Stimulated activated naive CD8-positive, alpha-beta T cell treated with anti-CD3 and anti-CD28 coated beads, Interleukin-15, amount 100 ng/mL, for 72 hours (primary cell): ENCODE data around the gene OR56A1.

Experiments used
- ATAC-seq: fragments of 150-1000 bp; cut with Tn5 transposase; 2 replicates; pipeline ENCODE4 v1.10.0; 2021; ENCODE audit warnings: mild to moderate bottlenecking, moderate library complexity
- DNase-seq, 2 donors: peaks; one replicate each; pipeline ENCODE4 v3.0.0; 2021 to 2022
- H3K27ac Mint-ChIP-seq, 2 donors: one replicate each; pipeline ENCODE4 v1.8.0; 2022; ENCODE audit warnings: mild to moderate bottlenecking in 2 of 2, mixed read lengths in 2 of 2, moderate library complexity in 2 of 2
- H3K27me3 Mint-ChIP-seq: one replicate; pipeline ENCODE4 v1.8.0; 2022; ENCODE audit warnings: mixed read lengths
- H3K4me1 Mint-ChIP-seq: one replicate; pipeline ENCODE4 v1.8.0; 2022; ENCODE audit warnings: mild to moderate bottlenecking, mixed read lengths
- H3K4me3 Mint-ChIP-seq, 2 donors: one replicate each; pipeline ENCODE4 v1.8.0; 2022; ENCODE audit warnings: mild to moderate bottlenecking in 2 of 2, mixed read lengths in 2 of 2, moderate library complexity in 1 of 2
- H3K9me3 Mint-ChIP-seq, 2 donors: one replicate each; pipeline ENCODE4 v1.8.0; 2022; ENCODE audit warnings: mixed read lengths in 2 of 2

The OR56A1 gene

DNA sequence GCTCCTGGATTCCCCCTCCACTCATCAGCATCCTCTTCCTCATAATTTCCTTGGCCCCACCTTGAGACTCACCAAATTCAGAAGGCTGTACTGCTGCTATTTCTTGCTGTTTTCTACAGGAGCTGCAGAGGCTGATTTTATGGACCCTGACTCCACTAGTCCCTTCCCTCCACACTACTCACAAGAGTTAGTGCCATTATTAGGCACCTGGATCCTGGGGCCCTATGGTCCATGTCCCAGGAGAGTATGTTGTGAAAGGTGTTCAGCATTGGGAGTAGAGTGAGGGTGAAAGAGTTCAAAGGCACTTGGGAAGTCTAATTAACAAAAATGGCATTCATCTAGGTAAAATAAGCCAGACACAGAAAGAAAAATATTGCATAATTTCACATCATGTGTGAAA, 23.7 kb downstream of the OR56A1 start, which contains the start of gene OR56A4:
Gene OR56A4 (minus strand): TSS at position 101 of the 400 bp plus-strand sequence. CDS start 3,954 bp downstream, outside the sequence.
- no peaks in the 10 kb centered on the region for H3K9me3 Mint-ChIP-seq
- no peak for DNase-seq
- H3K27ac Mint-ChIP-seq = no peak within 1 kb of the TSS
- peaks cover 30% of the 10 kb centered on the region for H3K27me3 Mint-ChIP-seq
- H3K4me3 Mint-ChIP-seq = no peak within 1 kb of the TSS
- no peaks in the 10 kb centered on the region for H3K4me1 Mint-ChIP-seq
- no peak for ATAC-seq

DNA sequence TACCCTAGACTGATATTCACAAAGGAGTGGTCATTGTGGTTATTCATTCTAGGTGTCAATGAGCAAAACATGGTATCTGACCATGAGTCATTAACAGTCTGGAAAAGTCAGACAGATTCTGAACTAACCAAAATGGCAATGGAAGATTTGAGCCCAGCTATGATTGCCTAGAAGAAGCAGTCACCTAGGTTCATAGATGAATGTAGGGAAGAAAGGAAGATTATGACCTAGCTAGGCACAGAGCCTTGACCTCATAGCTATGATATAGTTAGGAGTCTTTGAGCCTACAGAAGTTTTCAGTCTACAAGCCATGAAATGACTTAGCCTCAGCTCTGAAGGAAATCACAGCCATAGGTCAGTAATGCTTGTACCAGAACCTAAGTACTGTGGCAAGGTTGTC, 24.2 kb downstream of the OR56A1 start:
- Mint-ChIP-seq H3K27ac (no peak overlapping the region), H3K27me3 (peaks cover 28% of the 10 kb centered on the region), H3K4me1 (no peaks in the 10 kb centered on the region)

DNA sequence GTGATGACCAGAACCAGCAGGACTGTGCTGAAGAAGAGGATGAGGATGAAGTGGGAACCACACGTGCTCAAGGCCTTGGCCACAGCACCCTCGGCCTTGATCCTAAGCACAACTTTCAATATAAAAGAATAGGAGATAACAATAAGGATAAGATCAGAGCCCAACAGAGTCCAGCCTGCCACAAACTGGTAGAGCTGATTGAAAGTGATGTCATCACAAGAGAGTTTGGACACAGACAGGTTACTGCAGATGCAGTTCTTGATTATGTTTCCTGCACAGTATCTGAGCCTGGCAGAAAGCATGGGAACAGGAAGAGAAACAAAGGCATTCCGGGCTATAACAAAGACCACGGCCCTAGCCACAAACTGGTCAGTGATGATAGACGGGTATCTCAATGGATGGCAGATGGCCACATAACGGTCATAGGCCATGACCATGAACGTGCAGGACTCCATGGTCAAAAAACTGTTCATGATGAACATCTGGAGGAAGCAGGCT, 28.3 kb downstream of the OR56A1 start:
- peaks cover 29% of the 10 kb centered on the region for H3K27me3 Mint-ChIP-seq
- H3K27ac Mint-ChIP-seq = no peak overlapping the region
- DNase-seq (no peak), ATAC-seq (no peak)
- H3K4me3 Mint-ChIP-seq = no peak overlapping the region
- no peaks in the 10 kb centered on the region for H3K4me1 Mint-ChIP-seq
- H3K9me3 Mint-ChIP-seq = no peaks in the 10 kb centered on the region

More for the DNA sequence above, 24.2 kb downstream of the OR56A1 start:
- H3K4me3 Mint-ChIP-seq = no peak overlapping the region
- peak; percentile 23 for ATAC-seq
- no peak for DNase-seq
- H3K9me3 Mint-ChIP-seq = no peaks in the 10 kb centered on the region

DNA sequence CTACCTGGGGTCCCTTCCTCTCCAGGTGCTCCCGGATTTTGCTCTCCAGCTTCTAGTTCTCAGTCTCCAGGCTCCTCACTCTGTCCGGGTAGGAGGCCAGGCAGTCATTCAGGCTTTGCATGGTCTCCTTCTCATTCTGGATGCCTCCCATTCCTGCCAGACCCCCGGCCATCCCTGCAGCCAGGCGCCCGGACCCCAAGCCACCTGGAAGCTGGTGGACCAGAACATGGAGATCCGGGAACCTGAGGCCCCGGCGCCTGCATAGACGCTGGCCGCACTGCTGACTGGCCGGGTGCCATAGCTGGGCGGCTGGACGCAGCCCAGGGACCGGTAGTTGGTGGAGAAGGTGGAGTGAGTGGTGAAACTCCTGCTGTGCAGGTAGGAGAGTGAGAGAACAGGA, 35.8 kb downstream of the OR56A1 start:
- no peak overlapping the region for H3K4me3 Mint-ChIP-seq
- no peak for ATAC-seq
- H3K27me3 Mint-ChIP-seq = peaks cover 20% of the 10 kb centered on the region
- no peak overlapping the region for H3K27ac Mint-ChIP-seq
- DNase-seq = no peak
- H3K4me1 Mint-ChIP-seq = no peaks in the 10 kb centered on the region
- H3K9me3 Mint-ChIP-seq = no peaks in the 10 kb centered on the region

DNA sequence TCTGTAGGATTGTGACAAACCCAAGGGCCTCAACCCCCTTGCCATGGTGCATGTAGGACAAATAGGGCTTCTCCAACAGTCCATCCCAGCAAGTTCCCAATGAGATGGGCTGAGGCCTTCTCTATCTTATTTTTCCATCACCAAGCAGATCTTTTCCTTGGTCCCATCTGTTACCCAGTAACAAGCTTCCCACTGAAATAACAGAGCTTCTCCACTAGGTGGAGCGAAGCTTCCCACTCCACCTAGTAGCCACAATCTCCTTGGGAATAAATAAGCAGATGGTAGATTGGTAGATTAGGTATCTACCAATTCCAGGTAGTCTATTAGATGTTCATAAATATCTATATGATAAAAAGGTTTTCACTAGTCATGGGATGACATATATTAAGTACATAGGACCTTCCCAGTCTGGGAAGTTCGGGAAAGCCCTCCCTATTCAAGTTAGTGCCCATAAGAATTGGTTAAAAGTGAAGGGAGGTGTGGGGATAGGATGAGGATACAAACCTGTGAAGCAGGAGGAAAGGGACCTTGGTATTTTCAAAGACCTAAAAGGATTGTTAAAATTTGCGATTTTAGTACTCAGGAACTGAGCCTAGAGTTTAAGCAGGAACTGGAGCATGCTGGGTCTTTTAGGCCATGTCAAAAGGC, 37.8 kb downstream of the OR56A1 start:
- H3K27me3 Mint-ChIP-seq = peaks cover 19% of the 10 kb centered on the region
- H3K27ac Mint-ChIP-seq = no peak overlapping the region
- ATAC-seq (no peak), DNase-seq (no peak)
- no peak overlapping the region for H3K4me3 Mint-ChIP-seq
- H3K9me3 Mint-ChIP-seq = no peaks in the 10 kb centered on the region
- no peaks in the 10 kb centered on the region for H3K4me1 Mint-ChIP-seq

DNA sequence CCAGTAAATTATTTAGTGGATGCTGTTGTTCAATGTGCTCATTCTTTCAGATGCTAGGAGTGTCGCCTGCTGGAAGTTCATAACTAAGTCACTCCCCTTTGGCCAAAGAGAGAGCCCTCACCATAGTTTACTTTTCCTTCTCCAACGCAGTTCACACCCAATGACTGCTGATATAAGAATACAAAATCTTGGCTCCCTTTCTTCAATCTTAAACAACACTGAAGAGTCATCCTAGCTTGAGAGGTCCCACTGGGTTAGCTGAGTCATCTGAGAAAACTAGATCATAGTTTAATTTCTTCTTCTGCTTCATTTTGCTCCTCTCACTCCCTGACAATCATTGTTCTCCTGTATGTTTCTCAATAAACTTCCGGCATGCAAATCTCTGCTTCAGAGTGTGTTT, 38.4 kb downstream of the OR56A1 start:
- no peak overlapping the region for H3K27ac Mint-ChIP-seq
- no peak for ATAC-seq
- no peaks in the 10 kb centered on the region for H3K4me1 Mint-ChIP-seq
- peaks cover 24% of the 10 kb centered on the region for H3K27me3 Mint-ChIP-seq
- no peak overlapping the region for H3K4me3 Mint-ChIP-seq
- no peaks in the 10 kb centered on the region for H3K9me3 Mint-ChIP-seq
- no peak for DNase-seq

DNA sequence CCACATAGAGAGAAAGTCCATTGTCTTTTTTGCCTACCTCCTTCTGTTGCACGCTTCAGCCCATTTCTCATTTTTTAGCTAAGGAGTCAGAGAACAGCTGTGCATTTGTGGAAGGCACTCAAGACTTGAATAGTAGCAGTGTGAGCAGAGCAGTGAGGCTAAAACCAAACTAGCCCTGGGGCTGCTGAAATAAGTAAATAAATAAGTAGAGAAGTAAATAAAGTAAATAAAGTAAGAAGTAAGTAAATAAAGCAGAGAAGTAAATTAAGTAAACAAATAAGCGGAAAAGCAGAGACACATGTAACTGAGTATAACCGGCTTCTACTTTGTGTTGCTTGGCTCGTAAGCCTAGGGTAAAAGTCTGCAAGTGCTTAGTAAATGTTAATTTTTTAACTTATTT, 41.4 kb downstream of the OR56A1 start:
- DNase-seq = no peak
- Mint-ChIP-seq H3K4me3 (no peak overlapping the region), H3K27ac (no peak overlapping the region), H3K27me3 (peaks cover 41% of the 10 kb centered on the region), H3K9me3 (no peaks in the 10 kb centered on the region), H3K4me1 (no peaks in the 10 kb centered on the region)
- no peak for ATAC-seq

DNA sequence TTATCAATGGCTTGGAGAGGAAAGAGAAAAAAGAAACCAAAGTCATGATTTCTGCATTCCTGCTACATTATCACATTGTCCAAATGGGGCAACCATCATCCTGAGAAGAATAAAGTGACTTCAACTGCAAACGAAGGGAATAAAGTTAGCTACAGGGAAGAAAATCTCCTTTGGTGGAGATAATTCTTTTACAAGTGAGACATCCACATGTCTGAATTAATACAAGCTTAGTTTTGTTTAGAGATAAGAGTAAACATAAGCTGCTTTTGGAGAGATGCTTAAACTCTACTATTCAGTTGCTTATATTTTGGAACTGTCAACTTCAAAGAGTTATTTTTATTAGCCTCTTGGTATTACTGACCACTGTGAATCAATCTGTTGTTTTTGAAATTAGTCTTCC, 43.7 kb downstream of the OR56A1 start, which contains the start of gene OR52L1:
Gene OR52L1 (minus strand): TSS at position 101 of the 400 bp plus-strand sequence. CDS start 55 bp downstream, at position 46.
- DNase-seq (no peak), ATAC-seq (no peak)
- no peak within 1 kb of the TSS for H3K27ac Mint-ChIP-seq
- H3K4me1 Mint-ChIP-seq = no peaks in the 10 kb centered on the region
- H3K9me3 Mint-ChIP-seq = peaks cover 5 to 10% of the 10 kb centered on the region in 2 donors
- no peak within 1 kb of the TSS for H3K4me3 Mint-ChIP-seq
- H3K27me3 Mint-ChIP-seq = peaks cover 61% of the 10 kb centered on the region

DNA sequence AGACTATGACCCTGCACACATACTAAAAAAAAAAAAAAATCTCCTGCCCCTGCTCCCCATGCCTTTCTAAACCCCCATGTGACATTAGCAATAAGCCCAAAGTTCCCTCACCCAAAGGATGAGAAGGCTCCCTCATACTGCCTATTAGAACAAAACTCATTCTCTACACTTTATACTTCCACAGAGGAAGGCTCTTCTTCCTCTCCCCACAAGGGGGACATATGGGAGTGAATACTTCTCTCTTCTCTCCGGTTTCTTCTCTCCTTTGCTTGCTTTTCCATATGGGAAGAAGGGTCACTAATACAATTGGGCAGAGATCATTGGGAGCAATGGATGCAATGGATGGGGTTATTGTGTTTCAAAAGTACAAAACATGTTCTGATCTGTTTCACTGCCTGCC, 47.1 kb downstream of the OR56A1 start:
- Mint-ChIP-seq H3K4me1 (no peaks in the 10 kb centered on the region), H3K4me3 (no peak overlapping the region), H3K27me3 (peaks cover 49% of the 10 kb centered on the region), H3K27ac (no peak overlapping the region), H3K9me3 (peaks cover 5 to 27% of the 10 kb centered on the region in 2 donors)
- no peak for ATAC-seq
- DNase-seq = no peak

DNA sequence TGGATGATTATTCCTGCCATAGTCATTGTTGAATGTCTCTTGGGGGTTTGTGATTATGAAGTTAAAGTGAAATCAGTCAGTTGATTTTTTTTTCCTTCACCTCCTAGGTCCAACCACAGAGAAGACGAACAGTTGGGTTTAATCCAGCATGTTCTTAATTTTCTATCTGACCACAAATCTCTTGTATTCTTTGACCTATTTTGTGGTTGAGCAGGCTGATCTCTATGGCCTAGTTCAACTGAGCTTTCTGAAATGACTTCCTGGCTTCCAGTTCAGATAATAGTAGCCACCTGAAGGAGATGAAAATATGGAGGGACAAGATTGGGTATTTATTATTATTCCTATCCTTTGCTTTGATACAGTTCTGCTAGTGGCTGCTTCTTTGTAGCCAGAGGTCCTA, 57.0 kb downstream of the OR56A1 start:
- peaks cover 0 to 3% of the 10 kb centered on the region in 2 donors for H3K9me3 Mint-ChIP-seq
- H3K4me3 Mint-ChIP-seq = no peak overlapping the region
- peaks cover 13% of the 10 kb centered on the region for H3K27me3 Mint-ChIP-seq
- H3K27ac Mint-ChIP-seq = no peak overlapping the region
- no peaks in the 10 kb centered on the region for H3K4me1 Mint-ChIP-seq
- DNase-seq = no peak
- ATAC-seq = no peak
